Posterior cingulate gyrus (tissue), 11 donors: ENCODE data around the gene AAGAB.
"Not testable (repeated sequence)": the region's sequence is repeated elsewhere in the genome, so short reads cannot be mapped to it uniquely, and the experiment has no call there.

Experiments
- DNase-seq, 10 donors: peaks; one replicate each; pipeline versions ENCODE4 v3.0.0 to v3.0.0-alpha.2; 2020 to 2021; ENCODE audit warnings: mixed read lengths in 3 of 10
- intact Hi-C: fragments of 100-400 bp; cut with DNase I; formaldehyde crosslinking; loops from one replicate; pipeline ENCODE4 v1.15.1; 2023

The AAGAB gene

GRCh38 chr15:67254238-67255175, at the start of gene AAGAB, which contains the start of gene IQCH:
AAGAB (minus strand) TSS chr15:67254661; CDS start chr15:67254631, 30 bp downstream.
IQCH (plus strand) TSS chr15:67254786; CDS start chr15:67254897, 111 bp downstream.
- peak; percentile 93 to 100 (median 98) for DNase-seq
- intact Hi-C loops = loop anchor here (10.0 kb wide), 1 partner anchor 580 kb away; no protein-coding TSS in a partner anchor

DNA sequence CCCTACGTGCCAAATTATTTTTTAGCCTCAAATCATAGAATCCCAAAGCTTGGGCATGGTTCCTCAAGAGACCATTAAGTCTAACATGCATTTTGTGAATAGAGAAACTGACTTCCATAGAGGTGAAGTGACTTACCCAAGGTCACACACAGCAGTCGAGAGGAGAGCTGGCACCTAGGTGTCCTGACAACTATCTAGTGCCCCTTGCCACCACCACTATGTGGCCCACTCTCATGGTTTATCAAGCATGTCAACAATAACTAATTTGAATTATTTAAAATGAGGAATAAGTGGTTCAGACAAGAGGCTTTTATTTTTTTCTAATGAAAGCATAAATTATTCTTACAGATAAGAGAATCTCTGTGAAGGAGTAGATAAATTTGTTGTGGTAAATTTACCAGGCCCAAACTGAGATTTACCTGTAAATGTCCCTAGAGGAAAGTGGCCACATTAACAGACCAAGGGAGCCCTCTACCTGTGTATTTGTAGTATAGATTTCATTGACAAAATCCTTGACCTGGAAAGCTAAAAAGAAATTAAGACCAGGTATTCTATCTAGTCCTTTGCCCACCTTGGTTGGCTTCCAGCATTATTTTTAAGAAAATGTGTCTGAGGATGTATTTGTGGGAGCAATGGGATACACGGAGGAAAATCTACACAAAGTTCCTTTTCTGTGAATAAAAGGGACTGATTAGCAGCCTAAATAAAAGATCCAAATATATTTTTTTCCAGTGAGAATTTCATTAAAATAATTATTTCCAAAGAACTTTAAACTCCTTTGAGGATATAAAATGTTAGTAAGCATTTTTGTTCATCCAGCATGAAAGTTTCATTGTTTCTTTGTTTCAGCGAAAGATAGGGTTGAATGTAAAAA, 49.3 kb upstream of the AAGAB start:
- no peak for DNase-seq

GRCh38 chr15:67300266-67301025, 46.0 kb upstream of the AAGAB start:
- no peak for DNase-seq
- intact Hi-C loops = no loop called here

More for the DNA sequence above, 49.3 kb upstream of the AAGAB start:
- intact Hi-C loops = loop anchor here (2.0 kb wide), 1 partner anchor 357 kb away; no protein-coding TSS in a partner anchor

GRCh38 chr15:67296684-67297083, 42.2 kb upstream of the AAGAB start:
- intact Hi-C loops = no loop called here
- DNase-seq = no peak

GRCh38 chr15:67296188-67296587, 41.7 kb upstream of the AAGAB start:
- intact Hi-C loops = no loop called here
- DNase-seq = no peak

DNA sequence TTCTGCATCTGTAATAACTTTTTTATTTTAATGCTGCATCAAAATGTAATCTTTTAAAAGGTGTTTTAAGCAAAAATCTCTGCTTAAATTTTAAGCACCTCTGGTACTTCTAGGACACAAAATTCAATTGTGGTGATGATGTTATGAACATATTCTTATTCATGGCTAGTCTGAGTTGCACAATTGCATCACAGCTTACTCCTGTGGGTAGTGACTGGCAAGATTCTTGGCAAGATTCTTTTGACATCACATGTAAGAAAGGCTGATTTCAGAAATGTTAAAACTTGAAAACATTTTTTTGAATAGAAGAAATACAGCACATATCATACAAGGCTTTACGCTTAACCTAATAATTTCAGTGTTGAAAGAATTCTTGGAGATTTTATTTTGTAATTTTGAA, 35.9 kb upstream of the AAGAB start:
- no peak for DNase-seq
- intact Hi-C loops = no loop called here

- intact Hi-C loops, DNase-seq: not testable (repeated sequence)
Observed at GRCh38 chr15:67286400-67286799, 31.9 kb upstream of the AAGAB start.

DNA sequence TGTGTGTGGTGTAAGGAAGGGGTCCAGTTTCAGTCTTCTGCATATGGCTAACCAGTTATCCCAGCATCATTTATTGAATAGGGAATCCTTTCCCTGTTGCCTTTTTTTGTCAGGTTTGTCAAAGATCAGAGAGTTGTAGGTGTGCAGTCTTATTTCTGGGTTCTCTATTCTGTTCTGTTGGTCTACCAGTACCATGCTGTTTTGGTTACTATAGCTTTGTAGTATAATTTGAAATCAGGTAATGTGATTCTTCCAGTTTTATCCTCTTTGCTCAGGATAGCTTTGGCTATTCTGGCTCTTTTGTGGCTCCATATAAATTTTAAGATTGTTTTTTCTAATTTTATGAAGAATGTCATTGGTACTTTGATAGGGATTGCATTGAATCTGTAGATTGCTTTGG, 31.2 kb upstream of the AAGAB start:
- intact Hi-C loops, DNase-seq: not testable (repeated sequence)

GRCh38 chr15:67281714-67282113, 27.3 kb upstream of the AAGAB start:
- intact Hi-C loops = no loop called here
- DNase-seq = no peak

DNA sequence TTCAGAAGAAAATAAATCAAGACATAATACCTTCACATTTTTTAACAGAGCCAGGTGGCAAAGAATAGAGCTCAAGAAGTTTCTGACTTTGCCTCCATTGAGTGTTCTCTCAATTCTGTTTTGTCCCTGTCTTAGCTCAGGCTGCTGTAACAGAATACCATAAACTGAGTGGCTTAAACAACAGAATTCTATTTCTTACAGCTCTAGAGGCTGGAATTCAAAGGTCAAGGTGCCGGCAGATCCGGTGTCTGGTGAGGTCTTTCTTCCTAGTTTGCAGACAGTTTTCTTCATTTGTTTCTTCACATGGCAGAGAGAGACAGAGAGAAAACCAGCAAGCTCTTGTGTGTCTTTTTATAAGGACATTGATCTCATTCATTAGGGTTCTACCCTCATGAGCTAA, 25.8 kb upstream of the AAGAB start:
- no peak for DNase-seq
- intact Hi-C loops = no loop called here

DNA sequence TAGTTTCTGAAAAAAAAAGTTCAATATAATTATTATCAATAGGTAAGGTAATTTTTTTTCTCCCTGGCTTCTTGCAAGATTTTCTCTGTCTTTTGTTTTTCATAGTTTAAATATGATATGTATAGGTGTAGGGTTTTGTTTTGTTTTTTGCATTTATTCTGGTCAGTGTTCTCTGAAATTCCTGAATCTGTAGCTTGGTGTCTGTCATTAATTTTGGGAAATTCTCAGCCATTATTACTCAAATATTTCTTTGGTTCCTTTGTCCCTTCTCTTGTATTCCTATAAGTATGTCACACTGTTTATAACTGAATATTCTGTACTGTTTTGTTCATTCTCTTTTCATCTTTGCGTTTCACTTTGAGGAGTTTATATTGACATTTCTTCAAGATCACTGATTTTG, 22.2 kb upstream of the AAGAB start:
- DNase-seq = no peak
- intact Hi-C loops = no loop called here

DNA sequence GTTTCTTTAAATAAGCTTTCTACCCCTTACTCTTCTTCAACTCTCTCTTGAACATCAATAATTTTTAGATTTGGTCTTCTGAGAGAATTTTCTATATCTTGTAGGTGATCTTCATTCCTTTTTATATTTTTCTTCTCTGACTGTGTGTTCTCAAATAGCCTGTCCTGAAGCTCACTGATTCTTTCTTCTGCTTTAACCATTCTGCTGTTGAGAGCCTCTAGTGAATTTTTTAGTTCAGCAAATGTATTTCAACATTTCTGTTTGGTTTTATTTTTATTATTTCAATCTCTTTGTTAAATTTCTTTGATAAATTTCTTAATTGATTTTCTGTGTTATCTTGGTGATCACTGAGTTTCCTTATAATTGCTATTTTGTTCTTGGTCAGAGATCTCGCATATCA, 19.8 kb upstream of the AAGAB start:
- intact Hi-C loops = no loop called here
- no peak for DNase-seq

GRCh38 chr15:67267951-67268941, 13.8 kb upstream of the AAGAB start:
- no peak for DNase-seq
- intact Hi-C loops = no loop called here

DNA sequence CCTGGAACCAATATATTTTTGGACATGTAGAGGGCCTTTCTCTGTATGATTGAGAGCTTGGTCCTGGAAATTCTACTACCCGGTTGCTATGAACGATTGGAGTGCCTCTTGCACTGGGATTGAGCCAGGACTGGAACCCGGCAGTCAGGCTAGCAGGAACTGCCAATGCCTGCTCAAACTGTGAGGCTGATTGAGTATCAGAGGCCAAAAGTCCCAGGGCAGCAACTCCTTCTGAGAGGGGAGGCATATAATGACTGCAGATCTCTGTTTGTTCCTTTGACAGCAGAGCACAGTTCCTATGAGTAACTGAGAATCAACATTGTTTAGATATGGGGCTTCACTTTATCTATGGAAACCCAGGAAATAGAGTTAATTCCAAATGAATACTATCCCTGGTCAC, 13.0 kb upstream of the AAGAB start:
- intact Hi-C loops = no loop called here
- DNase-seq = no peak

GRCh38 chr15:67266870-67267269, 12.4 kb upstream of the AAGAB start:
- intact Hi-C loops = no loop called here
- no peak for DNase-seq

GRCh38 chr15:67259806-67260205, 5.3 kb upstream of the AAGAB start:
- intact Hi-C loops = loop anchor here (10.0 kb wide), 1 partner anchor 575 kb away; no protein-coding TSS in a partner anchor

DNA sequence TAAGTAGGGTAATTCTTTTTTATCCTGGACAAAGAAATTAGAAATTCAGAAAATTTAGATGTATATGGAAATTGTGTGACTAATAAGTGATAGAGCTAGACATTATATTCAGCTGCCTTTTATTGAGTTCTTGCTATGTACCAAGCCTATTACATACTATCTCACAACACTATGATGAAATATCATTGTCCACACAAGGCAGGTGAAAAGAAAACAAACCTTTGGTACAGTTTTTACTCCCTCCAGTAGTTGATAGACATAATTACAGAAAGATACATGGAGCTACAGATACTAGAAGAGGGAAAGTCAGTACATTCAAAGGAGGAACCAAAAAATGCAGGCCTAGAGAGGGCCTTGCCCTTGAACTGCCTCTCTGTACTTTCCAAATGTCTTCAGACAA, 4.9 kb upstream of the AAGAB start:
- no peak for DNase-seq
- intact Hi-C loops = loop anchor here (10.0 kb wide), 1 partner anchor 575 kb away; no protein-coding TSS in a partner anchor

More at GRCh38 chr15:67259806-67260205, 5.3 kb upstream of the AAGAB start:
- DNase-seq = no peak

GRCh38 chr15:67258412-67258811, 4.0 kb upstream of the AAGAB start:
- intact Hi-C loops = loop anchor here (10.0 kb wide), 1 partner anchor 576 kb away; no protein-coding TSS in a partner anchor
- DNase-seq = not testable (repeated sequence)

DNA sequence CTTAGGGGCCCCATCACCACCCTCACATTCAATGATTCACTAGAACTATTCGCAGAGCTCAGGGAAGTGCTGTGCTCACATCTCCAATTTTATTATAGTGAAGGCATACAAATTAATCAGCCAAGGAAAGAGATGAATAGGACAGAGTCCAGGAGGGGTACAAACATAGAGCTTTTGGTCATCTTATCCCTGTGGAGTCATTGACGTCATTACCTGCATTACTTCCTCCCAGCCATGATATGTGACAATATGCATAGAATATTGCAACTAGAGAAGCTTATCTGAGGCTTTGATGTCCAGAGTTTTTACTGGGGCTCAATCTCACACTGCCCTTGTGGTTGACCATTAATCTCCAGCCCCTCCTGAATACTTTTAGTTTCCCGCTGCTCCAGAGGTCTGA, 1.6 kb upstream of the AAGAB start:
- DNase-seq = no peak
- intact Hi-C loops = loop anchor here (10.0 kb wide), 1 partner anchor 579 kb away; no protein-coding TSS in a partner anchor
